Caco-2 (cell line): ENCODE measurements around the gene PALD1. TPM values are rescaled to one million over a fixed set of nuclear protein-coding genes. Genes with fewer than 3 reads are reported as not detected.

Experiments
- BruUV-seq: library from RNA; stranded (reverse); fragments of 400-500 nt; replicated peaks from 2 replicates; lab custom pipeline; 2021; lab: Mats Ljungman, UMichigan
- CTCF ChIA-PET: fragments of 300-600 bp; sonication (Branson Sonifier 250); formaldehyde crosslinking; loops from one replicate; lab custom pipeline; 2022; ENCODE audit warnings: antibody characterized with exemption; lab: Charles Lee
- POLR2A ChIA-PET: fragments of 300-600 bp; sonication (Branson Sonifier 250); formaldehyde crosslinking; loops from one replicate; lab custom pipeline; 2022; ENCODE audit warnings: antibody characterized with exemption; lab: Charles Lee
- DNase-seq, 2 experiments: peaks; one replicate each; pipeline versions ENCODE4 v3.0.0 to v3.0.0-alpha.2; 2020 to 2022
- H3K27me3 ChIP-seq: replicated peaks from 2 replicates; pipeline ENCODE4 v1.6.0; 2011; ENCODE audit warnings: low read length; ENCODE audit not compliant: control insufficient read depth, insufficient read depth
- H3K36me3 ChIP-seq: 2 replicates; pipeline ENCODE4 v1.5.1; 2011; ENCODE audit warnings: low read length; ENCODE audit not compliant: control insufficient read depth, insufficient read depth
- H3K4me1 ChIP-seq: fragments of 250-450 bp; sonication (Bioruptor Pico); 2 replicates; pipeline ENCODE4 v1.5.1; 2020; ENCODE audit warnings: mild to moderate bottlenecking
- H3K4me3 ChIP-seq: 2 replicates; pipeline ENCODE4 v1.5.1; 2011; ENCODE audit warnings: low read depth, mild to moderate bottlenecking, control low read depth, low read length
- H3K9me3 ChIP-seq: fragments of 250-450 bp; sonication (Bioruptor Pico); 2 replicates; pipeline ENCODE4 v1.5.1; 2020; ENCODE audit warnings: mild to moderate bottlenecking, moderate library complexity
- H3K27ac Mint-ChIP-seq: one replicate; pipeline ENCODE4 v1.8.0; 2022; ENCODE audit warnings: mixed read lengths; ENCODE audit not compliant: unreplicated experiment
- H3K27me3 Mint-ChIP-seq: one replicate; pipeline ENCODE4 v1.8.0; 2022; ENCODE audit warnings: mixed read lengths; ENCODE audit not compliant: insufficient read depth, unreplicated experiment
- H3K36me3 Mint-ChIP-seq: one replicate; pipeline ENCODE4 v1.8.0; 2022; ENCODE audit warnings: mild to moderate bottlenecking, mixed read lengths; ENCODE audit not compliant: insufficient read depth, unreplicated experiment
- H3K4me1 Mint-ChIP-seq: one replicate; pipeline ENCODE4 v1.8.0; 2022; ENCODE audit warnings: low read depth, mixed read lengths; ENCODE audit not compliant: unreplicated experiment
- H3K4me3 Mint-ChIP-seq: one replicate; pipeline ENCODE4 v1.8.0; 2022; ENCODE audit warnings: mild to moderate bottlenecking, moderate library complexity, mixed read lengths; ENCODE audit not compliant: unreplicated experiment
- H3K9me3 Mint-ChIP-seq: one replicate; pipeline ENCODE4 v1.8.0; 2022; ENCODE audit warnings: mixed read lengths; ENCODE audit not compliant: unreplicated experiment
- CTCF ChIP-seq, 2 experiments: fragments of 200-600 bp in 1 of 2; IDR thresholded peaks; 1 replicate in 1 of 2; 2 replicates in 1 of 2; pipeline versions ENCODE4 v1.5.1 to v1.8.0; 2011 to 2022; ENCODE audit warnings: antibody characterized with exemption in 1 of 2, control low read depth in 1 of 2, inconsistent platforms in 1 of 2, low read depth in 1 of 2, low read length in 1 of 2, mild to moderate bottlenecking in 1 of 2, moderate library complexity in 1 of 2; ENCODE audit not compliant: insufficient read depth in 1 of 2, severe bottlenecking in 1 of 2, unreplicated experiment in 1 of 2
- intact Hi-C: fragments of 100-400 bp; cut with micrococcal nuclease; formaldehyde crosslinking; loops from one replicate; pipeline ENCODE4 v1.10.0; 2022; ENCODE audit not compliant: unreplicated experiment
- total RNA-seq: library from RNA; stranded (reverse); gene quantifications from 2 replicates; pipeline ENCODE4 v1.2.3, GENCODE V29; 2022

The PALD1 gene
- total RNA-seq, 1 experiment from 2014 or later = 10.3 TPM

- Histone ChIP-seq H3K27me3 (no peaks in the 10 kb centered on the region), H3K36me3 (no peaks in the 10 kb centered on the region), H3K9me3 (no peaks in the 10 kb centered on the region), H3K4me1 (no peaks in the 10 kb centered on the region), H3K4me3 (no peak overlapping the region)
- POLR2A ChIA-PET = no interaction called here
- CTCF ChIA-PET = no interaction called here
- intact Hi-C loops = no loop called here
- no peaks in the 10 kb centered on the region for H3K27me3 Mint-ChIP-seq
- no peaks in the 10 kb centered on the region for H3K9me3 Mint-ChIP-seq
- BruUV-seq = no TSS peak
- no peak overlapping the region for H3K4me3 Mint-ChIP-seq
- peaks cover 10% of the 10 kb centered on the region for H3K4me1 Mint-ChIP-seq
- H3K27ac Mint-ChIP-seq = no peak overlapping the region
- no peaks in the 10 kb centered on the region for H3K36me3 Mint-ChIP-seq
- TF ChIP-seq CTCF (IDR thresholded peaks at IDR 0.05; ENCODE audit: insufficient read depth in 1 of 2, low read depth in 1 of 2, low read length in 1 of 2, severe bottlenecking in 1 of 2, unreplicated experiment in 1 of 2) = no peak
- no peak for DNase-seq
These were observed 35.3 kb downstream of the PALD1 start for GRCh38 chr10:70513848-70514309.

- Mint-ChIP-seq H3K4me3 (no peak overlapping the region), H3K27ac (no peak overlapping the region), H3K9me3 (no peaks in the 10 kb centered on the region), H3K36me3 (no peaks in the 10 kb centered on the region), H3K4me1 (peaks cover 5% of the 10 kb centered on the region), H3K27me3 (no peaks in the 10 kb centered on the region)
- intact Hi-C loops = no loop called here
- H3K4me1 ChIP-seq = no peaks in the 10 kb centered on the region
- TF ChIP-seq CTCF (IDR thresholded peaks at IDR 0.05; ENCODE audit: insufficient read depth in 1 of 2, low read depth in 1 of 2, low read length in 1 of 2, severe bottlenecking in 1 of 2, unreplicated experiment in 1 of 2) = no peak
- no peaks in the 10 kb centered on the region for H3K27me3 ChIP-seq
- ChIA-PET CTCF (no interaction called here), POLR2A (no interaction called here)
- DNase-seq = no peak
- no peaks in the 10 kb centered on the region for H3K36me3 ChIP-seq
- BruUV-seq = no TSS peak
- H3K9me3 ChIP-seq = no peaks in the 10 kb centered on the region
- no peak overlapping the region for H3K4me3 ChIP-seq
These were observed 36.0 kb downstream of the PALD1 start for GRCh38 chr10:70514591-70514990.

GRCh38 chr10:70515035-70515667 is 36.6 kb downstream of the PALD1 start:
- Mint-ChIP-seq H3K9me3 (no peaks in the 10 kb centered on the region), H3K27me3 (no peaks in the 10 kb centered on the region), H3K4me1 (peaks cover 5% of the 10 kb centered on the region), H3K36me3 (no peaks in the 10 kb centered on the region), H3K27ac (no peak overlapping the region), H3K4me3 (no peak overlapping the region)
- POLR2A ChIA-PET = interaction anchor here (0.6 kb wide), 1 partner anchor 73 kb away, joined by 3 read pairs; the partner anchor contains the start of gene NODAL
- Histone ChIP-seq H3K36me3 (no peaks in the 10 kb centered on the region), H3K4me1 (no peaks in the 10 kb centered on the region), H3K4me3 (no peak overlapping the region), H3K9me3 (no peaks in the 10 kb centered on the region), H3K27me3 (no peaks in the 10 kb centered on the region)
- BruUV-seq = no TSS peak
- intact Hi-C loops = no loop called here
- CTCF ChIA-PET = no interaction called here
- TF ChIP-seq CTCF (IDR thresholded peaks at IDR 0.05; ENCODE audit: insufficient read depth in 1 of 2, low read depth in 1 of 2, low read length in 1 of 2, severe bottlenecking in 1 of 2, unreplicated experiment in 1 of 2) = no peak
- no peak for DNase-seq
